ENCODE measurements around the gene SLC25A51. TPM values are rescaled to one million over a fixed set of nuclear protein-coding genes. Genes with fewer than 3 reads are reported as not detected.

Gene SLC25A51
- total RNA-seq, 1 experiment from 2014 or later: 23.4 TPM

DNA sequence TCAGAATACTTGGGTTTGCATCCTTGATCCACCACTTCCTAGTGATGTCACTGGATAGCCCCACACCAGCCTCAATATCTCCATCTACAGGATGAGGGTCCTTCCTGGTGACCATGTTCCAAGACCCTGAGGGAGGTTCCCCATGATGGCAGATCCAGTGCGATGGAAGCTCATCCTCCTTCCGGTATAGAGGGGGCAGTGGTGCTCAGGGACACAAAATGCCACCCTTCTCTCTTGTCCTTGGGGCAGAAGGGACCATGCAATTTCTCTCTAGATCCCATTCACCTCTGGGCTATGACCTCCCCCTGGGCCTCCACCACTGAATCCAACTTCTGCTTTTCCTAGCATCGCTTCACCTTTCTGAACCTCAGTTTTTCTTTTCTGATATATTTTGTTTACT lies 5.4 kb upstream of the SLC25A51 start:
- BruUV-seq (replicated peaks): no TSS peak
- in situ Hi-C loops (cut with HindIII; ENCODE audit: low pct_unique_long_range_greater_than_20kb, low sequenced_read_pairs): no loop called here
- intact Hi-C loops (cut with micrococcal nuclease; ENCODE audit: unreplicated experiment): no loop called here
- no peaks in the 10 kb centered on the region for H3K9me3 ChIP-seq (ENCODE audit: control insufficient read depth, insufficient read depth, low read depth, low read length)
- no peaks in the 10 kb centered on the region for H3K27me3 ChIP-seq (ENCODE audit: control insufficient read depth, insufficient read depth, low read length)
- no peaks in the 10 kb centered on the region; the same call in 1 of the 2 replicates for H3K36me3 ChIP-seq (ENCODE audit: control insufficient read depth, insufficient read depth, low read length)
- DNase-seq (ENCODE audit: low read depth, low spot score) (no peak), ATAC-seq (no peak)
- TF ChIP-seq, protein P1, sequence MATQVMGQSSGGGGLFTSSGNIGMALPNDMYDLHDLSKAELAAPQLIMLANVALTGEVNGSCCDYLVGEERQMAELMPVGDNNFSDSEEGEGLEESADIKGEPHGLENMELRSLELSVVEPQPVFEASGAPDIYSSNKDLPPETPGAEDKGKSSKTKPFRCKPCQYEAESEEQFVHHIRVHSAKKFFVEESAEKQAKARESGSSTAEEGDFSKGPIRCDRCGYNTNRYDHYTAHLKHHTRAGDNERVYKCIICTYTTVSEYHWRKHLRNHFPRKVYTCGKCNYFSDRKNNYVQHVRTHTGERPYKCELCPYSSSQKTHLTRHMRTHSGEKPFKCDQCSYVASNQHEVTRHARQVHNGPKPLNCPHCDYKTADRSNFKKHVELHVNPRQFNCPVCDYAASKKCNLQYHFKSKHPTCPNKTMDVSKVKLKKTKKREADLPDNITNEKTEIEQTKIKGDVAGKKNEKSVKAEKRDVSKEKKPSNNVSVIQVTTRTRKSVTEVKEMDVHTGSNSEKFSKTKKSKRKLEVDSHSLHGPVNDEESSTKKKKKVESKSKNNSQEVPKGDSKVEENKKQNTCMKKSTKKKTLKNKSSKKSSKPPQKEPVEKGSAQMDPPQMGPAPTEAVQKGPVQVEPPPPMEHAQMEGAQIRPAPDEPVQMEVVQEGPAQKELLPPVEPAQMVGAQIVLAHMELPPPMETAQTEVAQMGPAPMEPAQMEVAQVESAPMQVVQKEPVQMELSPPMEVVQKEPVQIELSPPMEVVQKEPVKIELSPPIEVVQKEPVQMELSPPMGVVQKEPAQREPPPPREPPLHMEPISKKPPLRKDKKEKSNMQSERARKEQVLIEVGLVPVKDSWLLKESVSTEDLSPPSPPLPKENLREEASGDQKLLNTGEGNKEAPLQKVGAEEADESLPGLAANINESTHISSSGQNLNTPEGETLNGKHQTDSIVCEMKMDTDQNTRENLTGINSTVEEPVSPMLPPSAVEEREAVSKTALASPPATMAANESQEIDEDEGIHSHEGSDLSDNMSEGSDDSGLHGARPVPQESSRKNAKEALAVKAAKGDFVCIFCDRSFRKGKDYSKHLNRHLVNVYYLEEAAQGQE (IDR thresholded peaks at IDR 0.05; ENCODE audit: insufficient read depth in 1 of 2, low read depth in 2 of 2, low read length in 1 of 2): no peak
- peaks cover 28% of the 10 kb centered on the region for H3K4me1 ChIP-seq (ENCODE audit: control insufficient read depth, insufficient read depth, low read length)
- ChIA-PET CTCF (interaction anchor here (1.1 kb wide), 1 partner anchor 110 kb away, joined by 3 read pairs; no protein-coding TSS in a partner anchor), POLR2A (no interaction called here)
- H3K4me3 ChIP-seq (ENCODE audit: low read depth in 2 of 2, low read length in 2 of 2): no peak overlapping the region
- no peak overlapping the region for H3K27ac ChIP-seq (ENCODE audit: low read length)

DNA sequence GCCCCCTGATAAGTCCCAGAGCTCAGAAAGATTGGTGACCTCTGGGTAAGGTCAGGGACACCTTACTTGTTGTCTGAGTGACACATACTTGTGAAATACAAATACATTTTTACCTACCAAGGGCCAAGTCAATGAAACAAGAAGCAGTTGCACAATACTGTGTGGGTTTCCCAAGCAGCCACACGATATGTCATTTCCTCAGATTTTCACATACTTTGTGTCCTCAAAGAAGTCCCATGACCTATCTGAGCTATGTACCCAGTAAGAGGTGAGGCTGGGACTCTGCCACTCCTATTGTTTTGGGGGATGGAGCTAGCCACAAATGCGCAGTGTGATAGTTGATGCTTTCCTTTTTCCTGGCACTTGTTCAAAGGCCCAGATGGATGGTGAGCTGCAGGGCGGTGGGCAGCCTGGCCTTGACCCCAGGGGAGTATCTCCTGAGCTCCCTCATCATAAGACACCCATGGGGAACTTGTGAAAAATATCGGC lies 4.8 kb upstream of the SLC25A51 start:
- BruUV-seq (replicated peaks): no TSS peak
- POLR2A ChIA-PET: no interaction called here
- H3K27ac ChIP-seq (ENCODE audit: low read length): no peak overlapping the region
- intact Hi-C loops (cut with micrococcal nuclease; ENCODE audit: unreplicated experiment) (no loop called here), in situ Hi-C loops (cut with HindIII; ENCODE audit: low pct_unique_long_range_greater_than_20kb, low sequenced_read_pairs) (no loop called here)
- no peak overlapping the region for H3K4me3 ChIP-seq (ENCODE audit: low read depth in 2 of 2, low read length in 2 of 2)
- no peaks in the 10 kb centered on the region for H3K27me3 ChIP-seq (ENCODE audit: control insufficient read depth, insufficient read depth, low read length)
- TF ChIP-seq TCF7L2 (IDR thresholded peaks at IDR 0.05; ENCODE audit: low read depth, low read length): no peak
- TF ChIP-seq, protein P1 (IDR thresholded peaks at IDR 0.05; ENCODE audit: insufficient read depth in 1 of 2, low read depth in 2 of 2, low read length in 1 of 2): no peak
- TF ChIP-seq, protein P2, sequence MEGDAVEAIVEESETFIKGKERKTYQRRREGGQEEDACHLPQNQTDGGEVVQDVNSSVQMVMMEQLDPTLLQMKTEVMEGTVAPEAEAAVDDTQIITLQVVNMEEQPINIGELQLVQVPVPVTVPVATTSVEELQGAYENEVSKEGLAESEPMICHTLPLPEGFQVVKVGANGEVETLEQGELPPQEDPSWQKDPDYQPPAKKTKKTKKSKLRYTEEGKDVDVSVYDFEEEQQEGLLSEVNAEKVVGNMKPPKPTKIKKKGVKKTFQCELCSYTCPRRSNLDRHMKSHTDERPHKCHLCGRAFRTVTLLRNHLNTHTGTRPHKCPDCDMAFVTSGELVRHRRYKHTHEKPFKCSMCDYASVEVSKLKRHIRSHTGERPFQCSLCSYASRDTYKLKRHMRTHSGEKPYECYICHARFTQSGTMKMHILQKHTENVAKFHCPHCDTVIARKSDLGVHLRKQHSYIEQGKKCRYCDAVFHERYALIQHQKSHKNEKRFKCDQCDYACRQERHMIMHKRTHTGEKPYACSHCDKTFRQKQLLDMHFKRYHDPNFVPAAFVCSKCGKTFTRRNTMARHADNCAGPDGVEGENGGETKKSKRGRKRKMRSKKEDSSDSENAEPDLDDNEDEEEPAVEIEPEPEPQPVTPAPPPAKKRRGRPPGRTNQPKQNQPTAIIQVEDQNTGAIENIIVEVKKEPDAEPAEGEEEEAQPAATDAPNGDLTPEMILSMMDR (IDR thresholded peaks at IDR 0.05): no peak
- no peak for TF ChIP-seq SIN3A (IDR thresholded peaks at IDR 0.05; ENCODE audit: borderline replicate concordance, insufficient read depth, low read depth, low read length)
- peak; percentile 28; the same call in 1 of the 2 replicates for TF ChIP-seq POLR2AphosphoS5 (IDR thresholded peaks at IDR 0.05; ENCODE audit: low read depth, low read length)
- CTCF ChIA-PET: interaction anchor here (1.1 kb wide), 1 partner anchor 111 kb away, joined by 3 read pairs; no protein-coding TSS in a partner anchor
- peaks cover 23% of the 10 kb centered on the region for H3K4me1 ChIP-seq (ENCODE audit: control insufficient read depth, insufficient read depth, low read length)
- no peaks in the 10 kb centered on the region; the same call in 1 of the 2 replicates for H3K36me3 ChIP-seq (ENCODE audit: control insufficient read depth, insufficient read depth, low read length)
- ATAC-seq (no peak), DNase-seq (ENCODE audit: low read depth, low spot score) (no peak)
- H3K9me3 ChIP-seq (ENCODE audit: control insufficient read depth, insufficient read depth, low read depth, low read length): no peaks in the 10 kb centered on the region
